ENCODE results near the gene AMER2. TPM values are rescaled to one million over a fixed set of nuclear protein-coding genes. Genes with fewer than 3 reads are reported as not detected.

The AMER2 gene
- total RNA-seq, 4 donors from 2014 or later, result under 0.01 to 0.17 TPM; not detected in 2

DNA sequence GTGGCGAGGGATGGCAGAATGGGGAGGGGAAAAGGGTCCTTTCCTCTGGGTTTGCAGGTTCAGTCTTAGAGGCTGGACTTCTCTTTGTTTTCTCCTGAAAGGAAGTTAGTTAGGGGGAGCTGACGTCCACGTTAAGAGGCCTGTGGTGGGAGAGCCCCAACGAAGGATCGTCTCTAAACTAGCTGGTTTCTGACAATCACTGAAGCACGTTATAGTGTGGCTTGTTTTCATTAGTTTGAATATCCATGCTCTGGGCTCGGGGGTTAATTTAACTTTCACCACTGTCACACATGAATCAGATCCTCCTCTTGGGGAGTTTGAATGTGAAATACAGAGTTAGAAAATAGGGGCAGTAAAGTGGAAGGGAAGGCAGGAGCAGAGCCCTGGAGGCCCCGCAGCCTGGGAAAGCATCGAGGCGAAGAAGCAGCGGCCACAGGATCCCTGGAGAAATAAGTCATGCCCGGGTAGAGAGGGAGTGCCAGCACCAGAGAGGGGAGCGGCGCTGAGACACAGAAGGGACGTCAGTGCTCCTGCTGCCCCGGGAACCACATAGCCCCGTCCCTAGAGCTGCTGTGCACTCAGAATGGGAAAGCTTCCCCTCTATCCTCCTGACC, 31.1 kb upstream of the AMER2 start:
- Histone ChIP-seq H3K9me3 (no peaks in the 10 kb centered on the region), H3K27ac (replicated peaks in 1 of 4) (no peak overlapping the region), H3K36me3 (no peaks in the 10 kb centered on the region), H3K4me1 (no peaks in the 10 kb centered on the region), H3K27me3 (peaks cover 0 to 13% (median 0%) of the 10 kb centered on the region in 4 donors), H3K4me3 (no peak overlapping the region)
- DNase-seq (ENCODE audit: extremely low spot score), result no peak
- intact Hi-C loops (cut with DNase I), result no loop called here
- 32% methylated on average over 17 of the region's 17 CpGs for WGBS
- TF ChIP-seq EP300 (IDR thresholded peaks at IDR 0.05), result no peak

DNA sequence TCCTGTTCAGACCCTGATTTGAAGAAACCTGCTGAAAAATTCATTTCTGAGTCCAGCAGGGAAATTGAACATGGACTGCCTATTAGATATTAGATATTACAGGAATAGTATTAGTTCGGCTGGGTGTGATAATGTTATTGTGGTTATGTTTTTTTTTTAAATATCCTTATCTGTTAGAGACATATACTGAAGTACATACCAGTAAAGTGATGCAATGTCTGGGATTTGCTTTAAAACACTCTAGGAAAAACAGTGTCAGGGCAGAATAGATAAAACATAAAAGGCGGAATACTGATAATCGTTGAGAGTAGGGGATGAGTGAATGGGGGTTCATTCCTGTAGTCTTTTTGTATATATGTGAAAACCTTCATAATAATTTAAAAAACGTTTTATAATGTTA, 28.7 kb upstream of the AMER2 start:
- no peak overlapping the region for H3K27ac ChIP-seq (replicated peaks in 1 of 4)
- peaks cover 0 to 17% (median 0%) of the 10 kb centered on the region in 4 donors for H3K27me3 ChIP-seq
- DNase-seq (ENCODE audit: extremely low spot score), result no peak
- H3K9me3 ChIP-seq, result no peaks in the 10 kb centered on the region
- TF ChIP-seq POLR2AphosphoS5 (IDR thresholded peaks at IDR 0.05) (no peak), EP300 (IDR thresholded peaks at IDR 0.05) (no peak), POLR2A (IDR thresholded peaks at IDR 0.05; ENCODE audit: low read depth) (no peak)
- TF ChIP-seq, protein P1, sequence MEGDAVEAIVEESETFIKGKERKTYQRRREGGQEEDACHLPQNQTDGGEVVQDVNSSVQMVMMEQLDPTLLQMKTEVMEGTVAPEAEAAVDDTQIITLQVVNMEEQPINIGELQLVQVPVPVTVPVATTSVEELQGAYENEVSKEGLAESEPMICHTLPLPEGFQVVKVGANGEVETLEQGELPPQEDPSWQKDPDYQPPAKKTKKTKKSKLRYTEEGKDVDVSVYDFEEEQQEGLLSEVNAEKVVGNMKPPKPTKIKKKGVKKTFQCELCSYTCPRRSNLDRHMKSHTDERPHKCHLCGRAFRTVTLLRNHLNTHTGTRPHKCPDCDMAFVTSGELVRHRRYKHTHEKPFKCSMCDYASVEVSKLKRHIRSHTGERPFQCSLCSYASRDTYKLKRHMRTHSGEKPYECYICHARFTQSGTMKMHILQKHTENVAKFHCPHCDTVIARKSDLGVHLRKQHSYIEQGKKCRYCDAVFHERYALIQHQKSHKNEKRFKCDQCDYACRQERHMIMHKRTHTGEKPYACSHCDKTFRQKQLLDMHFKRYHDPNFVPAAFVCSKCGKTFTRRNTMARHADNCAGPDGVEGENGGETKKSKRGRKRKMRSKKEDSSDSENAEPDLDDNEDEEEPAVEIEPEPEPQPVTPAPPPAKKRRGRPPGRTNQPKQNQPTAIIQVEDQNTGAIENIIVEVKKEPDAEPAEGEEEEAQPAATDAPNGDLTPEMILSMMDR (IDR thresholded peaks at IDR 0.05), result no peak
- WGBS, result 68% methylated on average over 4 of the region's 4 CpGs
- intact Hi-C loops (cut with DNase I), result no loop called here
- H3K36me3 ChIP-seq, result no peaks in the 10 kb centered on the region
- H3K4me3 ChIP-seq, result no peak overlapping the region
- no peaks in the 10 kb centered on the region for H3K4me1 ChIP-seq

DNA sequence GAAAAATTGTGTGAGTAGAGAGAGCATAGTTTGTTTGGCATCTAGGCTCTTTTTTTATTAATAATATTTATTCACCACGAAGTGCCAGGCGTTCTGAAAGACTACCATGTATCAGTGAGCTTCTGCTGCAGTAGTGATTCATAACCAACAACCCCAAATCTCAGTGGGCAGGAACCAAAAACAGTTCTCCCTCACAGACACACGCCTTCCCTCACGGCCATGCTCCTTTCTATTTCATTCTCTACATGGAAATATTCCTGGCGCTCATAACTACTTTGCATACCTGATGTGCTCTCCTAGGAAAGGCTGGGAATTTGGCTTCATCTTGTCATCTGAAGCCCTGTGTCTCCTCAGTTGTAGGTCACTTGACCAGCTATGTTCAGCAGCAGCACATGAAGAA, 26.6 kb upstream of the AMER2 start:
- H3K27ac ChIP-seq (replicated peaks in 1 of 4), result no peak overlapping the region
- intact Hi-C loops (cut with DNase I), result no loop called here
- H3K36me3 ChIP-seq, result no peaks in the 10 kb centered on the region
- H3K27me3 ChIP-seq, result peaks cover 0 to 17% (median 0%) of the 10 kb centered on the region in 4 donors
- no peaks in the 10 kb centered on the region for H3K4me1 ChIP-seq
- no peak for DNase-seq (ENCODE audit: extremely low spot score)
- TF ChIP-seq, protein P1 (IDR thresholded peaks at IDR 0.05), result no peak
- TF ChIP-seq EP300 (IDR thresholded peaks at IDR 0.05), result no peak
- TF ChIP-seq POLR2A (IDR thresholded peaks at IDR 0.05; ENCODE audit: low read depth), result no peak
- no peak for TF ChIP-seq POLR2AphosphoS5 (IDR thresholded peaks at IDR 0.05)
- H3K4me3 ChIP-seq, result no peak overlapping the region
- 76% methylated on average over 5 of the region's 5 CpGs for WGBS
- H3K9me3 ChIP-seq, result no peaks in the 10 kb centered on the region

DNA sequence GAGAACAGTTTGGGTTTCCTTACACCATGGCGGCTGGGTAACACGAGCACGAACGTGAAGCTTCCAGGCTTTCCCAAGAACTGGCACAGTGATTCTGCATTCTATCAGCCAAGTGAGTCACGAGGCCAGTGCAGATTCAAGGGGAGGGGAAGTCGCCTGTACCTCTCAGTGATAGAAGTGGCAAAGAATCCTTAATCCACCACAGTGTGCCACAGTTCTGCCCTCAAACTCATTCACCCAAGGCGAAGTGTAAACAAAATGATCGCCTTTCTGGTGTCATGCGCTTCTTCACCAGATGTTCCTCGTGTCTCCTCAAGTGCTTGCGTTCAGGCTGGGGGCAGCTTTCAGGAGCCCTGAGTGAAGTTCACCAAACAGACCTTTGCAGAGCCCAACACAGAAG, 24.9 kb upstream of the AMER2 start:
- no peak for TF ChIP-seq POLR2A (IDR thresholded peaks at IDR 0.05; ENCODE audit: low read depth)
- TF ChIP-seq, protein P1 (IDR thresholded peaks at IDR 0.05), result no peak
- TF ChIP-seq POLR2AphosphoS5 (IDR thresholded peaks at IDR 0.05), result no peak
- no peak for TF ChIP-seq EP300 (IDR thresholded peaks at IDR 0.05)
- intact Hi-C loops (cut with DNase I), result no loop called here
- Histone ChIP-seq H3K27ac (replicated peaks in 1 of 4) (no peak overlapping the region), H3K4me3 (no peak overlapping the region), H3K36me3 (no peaks in the 10 kb centered on the region), H3K4me1 (no peaks in the 10 kb centered on the region), H3K9me3 (no peaks in the 10 kb centered on the region), H3K27me3 (peaks cover 0 to 22% (median 0%) of the 10 kb centered on the region in 4 donors)
- WGBS, result 83% methylated on average over 11 of the region's 11 CpGs
- no peak for DNase-seq (ENCODE audit: extremely low spot score)

DNA sequence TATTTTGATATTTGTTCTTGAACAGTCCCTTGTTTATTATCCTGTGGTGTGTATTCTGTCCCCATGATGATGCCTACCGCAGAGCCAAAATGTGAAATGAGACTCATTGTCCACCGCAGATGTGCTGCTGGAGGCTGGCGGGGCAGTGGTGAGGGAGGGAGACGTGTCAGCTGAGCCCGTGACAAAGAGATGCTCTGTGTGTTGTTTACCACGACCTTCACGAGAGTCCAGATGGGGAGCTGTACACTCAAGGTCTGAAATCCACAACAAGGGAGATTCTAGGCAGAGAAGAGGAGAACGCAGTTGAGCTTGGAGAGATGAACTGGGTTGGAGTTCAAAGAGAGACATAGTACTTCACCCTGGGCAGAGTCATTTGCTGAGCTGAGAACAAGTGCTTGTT, 20.8 kb upstream of the AMER2 start:
- H3K9me3 ChIP-seq, result no peaks in the 10 kb centered on the region
- peaks cover 0 to 42% (median 0%) of the 10 kb centered on the region in 4 donors for H3K27me3 ChIP-seq
- no peak overlapping the region for H3K4me3 ChIP-seq
- no peaks in the 10 kb centered on the region for H3K36me3 ChIP-seq
- TF ChIP-seq POLR2AphosphoS5 (IDR thresholded peaks at IDR 0.05), result no peak
- no peak for TF ChIP-seq POLR2A (IDR thresholded peaks at IDR 0.05; ENCODE audit: low read depth)
- no peak for TF ChIP-seq EP300 (IDR thresholded peaks at IDR 0.05)
- TF ChIP-seq, protein P1 (IDR thresholded peaks at IDR 0.05), result no peak
- 70% methylated on average over 8 of the region's 8 CpGs for WGBS
- intact Hi-C loops (cut with DNase I), result no loop called here
- H3K27ac ChIP-seq (replicated peaks in 1 of 4), result no peak overlapping the region
- H3K4me1 ChIP-seq, result no peaks in the 10 kb centered on the region
- DNase-seq (ENCODE audit: extremely low spot score), result no peak
